Left kidney (tissue), 2 donors: ENCODE measurements around the gene TSPAN9. TPM values are rescaled to one million over a fixed set of nuclear protein-coding genes. Genes with fewer than 3 reads are reported as not detected.

ENCODE experiments used
- DNase-seq: peaks from one replicate; pipeline ENCODE4 v3.0.0-alpha.2; 2013
- polyA plus RNA-seq: library from polyadenylated mRNA; unstranded; fragments of 120-200 nt; gene quantifications from one replicate; pipeline ENCODE4 v1.2.1, GENCODE V29; 2013; ENCODE audit not compliant: insufficient read length

TSPAN9 gene
- polyA plus RNA-seq, 1 donor: 79.9 TPM

- no peak for DNase-seq
Observed at GRCh38 chr12:3138941-3139511, 61.8 kb downstream of the TSPAN9 start.

- DNase-seq: no peak
Observed at GRCh38 chr12:3139760-3140159, 62.6 kb downstream of the TSPAN9 start.

- DNase-seq: no peak
Observed at GRCh38 chr12:3140284-3140683, 63.1 kb downstream of the TSPAN9 start.

- no peak for DNase-seq
Observed at GRCh38 chr12:3141339-3142321, 64.5 kb downstream of the TSPAN9 start.

GRCh38 chr12:3142386-3142785 is 65.2 kb downstream of the TSPAN9 start:
- no peak for DNase-seq

- DNase-seq: no peak
Observed at GRCh38 chr12:3144495-3144894, 67.3 kb downstream of the TSPAN9 start.

GRCh38 chr12:3145033-3145432 is 67.9 kb downstream of the TSPAN9 start:
- DNase-seq: no peak

- no peak for DNase-seq
Observed at GRCh38 chr12:3145546-3146310, 68.5 kb downstream of the TSPAN9 start.

- no peak for DNase-seq
Observed at GRCh38 chr12:3147260-3147659, 70.1 kb downstream of the TSPAN9 start.

GRCh38 chr12:3148366-3149000 is 71.3 kb downstream of the TSPAN9 start:
- DNase-seq: peak; percentile 54

- DNase-seq: no peak
Observed at GRCh38 chr12:3149515-3150307, 72.5 kb downstream of the TSPAN9 start.

- DNase-seq: no peak
Observed at GRCh38 chr12:3150308-3150670, 73.1 kb downstream of the TSPAN9 start.

GRCh38 chr12:3150931-3151835 is 74.0 kb downstream of the TSPAN9 start:
- DNase-seq: no peak

GRCh38 chr12:3152011-3152511 is 74.9 kb downstream of the TSPAN9 start:
- no peak for DNase-seq

GRCh38 chr12:3152892-3153291 is 75.7 kb downstream of the TSPAN9 start:
- DNase-seq: no peak

- no peak for DNase-seq
Observed at GRCh38 chr12:3154006-3154405, 76.8 kb downstream of the TSPAN9 start.

- DNase-seq: peak; percentile 56
Observed at GRCh38 chr12:3155702-3156370, 78.7 kb downstream of the TSPAN9 start.

GRCh38 chr12:3157581-3158323 is 80.6 kb downstream of the TSPAN9 start:
- DNase-seq: no peak
